Endothelial cell of umbilical vein (primary cell): ENCODE data around the gene OR5I1. TPM values are rescaled to one million over a fixed set of nuclear protein-coding genes. Genes with fewer than 3 reads are reported as not detected.

ENCODE experiments used
- Bru-seq: library from RNA; stranded (reverse); fragments of 400-500 nt; gene quantifications from one replicate; lab custom pipeline; 2021; lab: Mats Ljungman, UMichigan
- BruChase-seq, 2 experiments: library from RNA; stranded (reverse); fragments of 400-500 nt; gene quantifications; one replicate each; lab custom pipeline; 2021; lab: Mats Ljungman, UMichigan
- BruUV-seq: library from RNA; stranded (reverse); fragments of 400-500 nt; replicated peaks from 2 replicates; lab custom pipeline; 2021; lab: Mats Ljungman, UMichigan
- CTCF ChIA-PET: fragments of 300-600, 350-600 bp; sonication (Branson Sonifier 250); formaldehyde crosslinking; loops from one replicate; lab custom pipeline; 2021; ENCODE audit warnings: antibody characterized with exemption, inconsistent platforms; lab: Charles Lee
- POLR2A ChIA-PET: fragments of 300-600, 350-600 bp; sonication (Branson Sonifier 250); formaldehyde crosslinking; loops from one replicate; lab custom pipeline; 2021; ENCODE audit warnings: antibody characterized with exemption, inconsistent platforms; lab: Charles Lee
- DNase-seq: peaks from one replicate; pipeline ENCODE4 v3.0.0-alpha.2; 2011; ENCODE audit warnings: low read depth, low spot score
- FAIRE-seq: peaks from 2 replicates; lab custom pipeline; 2011; peaks lifted over from hg19 to GRCh38; lab: Jason Lieb, UNC
- H2AFZ ChIP-seq: 2 replicates; pipeline ENCODE4 v1.6.0; 2012; ENCODE audit warnings: low read depth, low read length, control low read depth, inconsistent platforms
- H3K27ac ChIP-seq: 2 replicates; pipeline ENCODE4 v1.5.1; 2011; ENCODE audit warnings: low read depth, mild to moderate bottlenecking, control low read depth, low read length, moderate library complexity; ENCODE audit not compliant: insufficient read depth
- H3K27me3 ChIP-seq, 2 experiments: 2 replicates each; pipeline versions ENCODE4 v1.6.0 to v1.6.1; 2011; ENCODE audit warnings: low read length in 2 of 2, mixed read lengths in 1 of 2; ENCODE audit not compliant: control insufficient read depth in 2 of 2, insufficient read depth in 2 of 2
- H3K36me3 ChIP-seq, 2 experiments: 2 replicates in 1 of 2; 3 replicates in 1 of 2; pipeline ENCODE4 v1.5.1; 2011; ENCODE audit warnings: low read length in 2 of 2, mild to moderate bottlenecking in 1 of 2, moderate library complexity in 1 of 2; ENCODE audit not compliant: control insufficient read depth in 2 of 2, insufficient read depth in 2 of 2; ENCODE audit errors: extremely low read depth in 1 of 2
- H3K4me1 ChIP-seq: 3 replicates; pipeline ENCODE4 v1.5.1; 2011; ENCODE audit warnings: mild to moderate bottlenecking, low read length; ENCODE audit not compliant: control insufficient read depth, insufficient read depth; ENCODE audit errors: extremely low read depth
- H3K4me2 ChIP-seq: 2 replicates; pipeline ENCODE4 v1.6.1; 2011; ENCODE audit warnings: low read length, control low read depth, mixed read lengths; ENCODE audit not compliant: insufficient read depth
- H3K4me3 ChIP-seq, 3 experiments: fragments of 200-600 bp in 1 of 3; sonication (generic), shearing (Covaris generic) in 1 of 3; replicated peaks in 1 of 3; 2 replicates each; pipeline ENCODE4 v1.5.1; 2011 to 2016; ENCODE audit warnings: control low read depth in 3 of 3, low read length in 3 of 3, mild to moderate bottlenecking in 2 of 3, inconsistent platforms in 1 of 3, low read depth in 1 of 3, moderate library complexity in 1 of 3; ENCODE audit not compliant: insufficient read depth in 1 of 3
- H3K79me2 ChIP-seq: 2 replicates; pipeline ENCODE4 v1.6.0; 2012; ENCODE audit warnings: low read length, inconsistent platforms; ENCODE audit not compliant: control insufficient read depth, insufficient read depth
- H3K9ac ChIP-seq: replicated peaks from 2 replicates; pipeline ENCODE3; 2011; ENCODE audit warnings: low read length, control low read depth; ENCODE audit not compliant: insufficient read depth; ENCODE audit errors: extremely low read depth
- H3K9me1 ChIP-seq: replicated peaks from 3 replicates; pipeline ENCODE4 v1.6.0; 2011; ENCODE audit warnings: mild to moderate bottlenecking, low read length; ENCODE audit not compliant: control insufficient read depth, insufficient read depth; ENCODE audit errors: extremely low read depth
- H3K9me3 ChIP-seq: replicated peaks from 2 replicates; pipeline ENCODE4 v1.5.1; 2012; ENCODE audit warnings: low read length, inconsistent platforms; ENCODE audit not compliant: control insufficient read depth, insufficient read depth
- H4K20me1 ChIP-seq: replicated peaks from 2 replicates; pipeline ENCODE3; 2011; ENCODE audit warnings: mild to moderate bottlenecking, low read length; ENCODE audit not compliant: control insufficient read depth, insufficient read depth; ENCODE audit errors: extremely low read depth
- CTCF ChIP-seq, 2 donors: IDR thresholded peaks; 1 replicate in 1 of 2; 2 replicates in 1 of 2; pipeline ENCODE4 v1.5.1; 2011; ENCODE audit warnings: low read length in 2 of 2, mild to moderate bottlenecking in 2 of 2, moderate library complexity in 2 of 2, control low read depth in 1 of 2, inconsistent platforms in 1 of 2, low read depth in 1 of 2; ENCODE audit not compliant: insufficient read depth in 1 of 2; ENCODE audit errors: extremely low read depth in 1 of 2
- EZH2 ChIP-seq: IDR thresholded peaks from 2 replicates; pipeline ENCODE4 v1.6.1; 2012; ENCODE audit warnings: borderline replicate concordance, low read depth, mild to moderate bottlenecking, moderate library complexity, low read length, inconsistent platforms; ENCODE audit not compliant: severe bottlenecking
- FOS ChIP-seq: IDR thresholded peaks from 2 replicates; pipeline ENCODE4 v1.6.1; 2011; ENCODE audit warnings: mild to moderate bottlenecking, low read length, moderate library complexity, borderline replicate concordance; ENCODE audit not compliant: insufficient read depth
- GATA2 ChIP-seq: IDR thresholded peaks from 2 replicates; pipeline ENCODE4 v1.7.0; 2011; ENCODE audit warnings: low read depth, mild to moderate bottlenecking, moderate library complexity, mixed read lengths, low read length; ENCODE audit not compliant: insufficient read length, insufficient read depth
- JUN ChIP-seq: IDR thresholded peaks from 2 replicates; pipeline ENCODE4 v1.6.1; 2011; ENCODE audit warnings: borderline replicate concordance, low read depth; ENCODE audit not compliant: insufficient read length, insufficient read depth
- MAX ChIP-seq: IDR thresholded peaks from 2 replicates; pipeline ENCODE4 v1.6.1; 2011; ENCODE audit not compliant: insufficient read depth, insufficient read length
- MYC ChIP-seq: IDR thresholded peaks from one replicate; pipeline ENCODE4 v1.6.1; 2011; ENCODE audit warnings: mild to moderate bottlenecking, low read depth, low read length
- POLR2A ChIP-seq: IDR thresholded peaks from 2 replicates; pipeline ENCODE4 v1.6.1; 2012; ENCODE audit warnings: low read depth, mild to moderate bottlenecking, control low read depth, low read length
- POLR2AphosphoS5 ChIP-seq: IDR thresholded peaks from 2 replicates; pipeline ENCODE4 v1.6.1; 2012; ENCODE audit warnings: low read depth, mild to moderate bottlenecking, control low read depth, low read length, moderate library complexity; ENCODE audit not compliant: insufficient read depth
- dilution Hi-C: fragments of 300-500 bp; cut with MboI; formaldehyde crosslinking; loops from one replicate; pipeline ENCODE4 v1.15.0; 2019; ENCODE audit warnings: low sequenced_read_pairs; ENCODE audit not compliant: extremely low pct_ligation_motif_present
- intact Hi-C: fragments of 100-400 bp; cut with micrococcal nuclease; formaldehyde crosslinking; loops from one replicate; pipeline ENCODE4 v1.10.0; 2022
- long read RNA-seq: library from polyadenylated mRNA; stranded (forward); transcript quantifications from one replicate; pipeline ENCODE4 v2.0.0, GENCODE V29; 2021
- polyA minus RNA-seq, 3 experiments: library from RNA; depleted of rRNA, polyadenylated mRNA; stranded (reverse); fragments of >200 nt; gene quantifications; 1 replicate in 1 of 3; 2 replicates in 2 of 3; pipeline ENCODE4 v1.2.3, GENCODE V29; 2011
- polyA plus RNA-seq, 4 experiments: library from polyadenylated mRNA; depleted of rRNA in 3 of 4; stranded (reverse) in 3 of 4; unstranded in 1 of 4; fragments of >200 nt; gene quantifications; 2 replicates each; pipeline versions ENCODE4 v1.2.1 to v1.2.3, GENCODE V29; 2011 to 2012; ENCODE audit warnings: missing spikeins in 1 of 4
- total RNA-seq: library from RNA; stranded (reverse); gene quantifications from 2 replicates; pipeline ENCODE4 v1.2.3, GENCODE V29; 2021

Gene OR5I1
- total RNA-seq (not detected in 2 replicates), polyA plus RNA-seq (not detected in 2 replicates), polyA minus RNA-seq (not detected in 2 replicates), Bru-seq, nascent RNA (not detected), BruChase-seq, experiment 1, labeled RNA remaining after a 6-hour chase (not detected), BruChase-seq, experiment 2, labeled RNA remaining after a 2-hour chase (not detected)
- polyA plus RNA-seq (2011; cell fraction: cytosol; rRNA removed), result not detected in 2 replicates
- polyA plus RNA-seq (2011; cell fraction: nucleus; rRNA removed), result not detected in 2 replicates
- not detected in 2 replicates for polyA plus RNA-seq (2012)
- polyA minus RNA-seq (2011; cell fraction: cytosol; rRNA and poly(A)+ RNA removed), result not detected
- not detected in 2 replicates for polyA minus RNA-seq (2011; cell fraction: nucleus; rRNA and poly(A)+ RNA removed)
- long read RNA-seq, result 0 reads

GRCh38 chr11:55936300-55936699, at the start of gene OR5I1:
OR5I1 (minus strand) TSS chr11:55936400; CDS start chr11:55936400, 0 bp downstream.
- Histone ChIP-seq H3K4me2 (no peak within 1 kb of the TSS), H3K79me2 (no peaks in the 10 kb centered on the region), H3K27ac (no peak within 1 kb of the TSS), H3K27me3 (no peaks in the 10 kb centered on the region), H3K9ac (no peak within 1 kb of the TSS), H2AFZ (no peak within 1 kb of the TSS), H3K4me1 (no peaks in the 10 kb centered on the region), H3K4me3 (no peak within 1 kb of the TSS), H3K9me3 (no peaks in the 10 kb centered on the region), H4K20me1 (no peaks in the 10 kb centered on the region), H3K9me1 (no peaks in the 10 kb centered on the region), H3K36me3 (no peaks in the 10 kb centered on the region)
- FAIRE-seq (no peak), DNase-seq (no peak)
- intact Hi-C loops, result no loop called here
- POLR2A ChIA-PET, result no interaction called here
- CTCF ChIA-PET, result no interaction called here
- no TSS peak for BruUV-seq
- no peak for TF ChIP-seq GATA2
- no peak for TF ChIP-seq POLR2A
- no peak for TF ChIP-seq POLR2AphosphoS5
- TF ChIP-seq MAX, result no peak
- no peak for TF ChIP-seq EZH2
- TF ChIP-seq FOS, result no peak
- TF ChIP-seq MYC, result no peak
- no peak for TF ChIP-seq CTCF (IDR thresholded peaks at IDR 0.05; ENCODE audit: extremely low read depth in 1 of 2, insufficient read depth in 1 of 2, low read depth in 1 of 2, low read length in 2 of 2)
- no peak for TF ChIP-seq JUN
- dilution Hi-C loops, result no loop called here
